Adrenal gland (tissue), 5 donors: ENCODE data around the gene HHLA2.

Source experiments
- POLR2A ChIP-seq, 2 donors: fragments of 450-650 bp; IDR thresholded peaks; one replicate each; pipeline ENCODE4 v1.6.1; 2017; ENCODE audit warnings: antibody characterized with exemption in 2 of 2, mild to moderate bottlenecking in 2 of 2, moderate library complexity in 1 of 2
- TF ChIP-seq, protein P1 (sequence below), 6 experiments: fragments of 450-650 bp in 4 of 6; fragments of 200-600 bp in 2 of 6; sonication (generic) in 1 of 6; IDR thresholded peaks; 1 replicate in 5 of 6; 2 replicates in 1 of 6; pipeline versions ENCODE4 v1.5.1 to v1.8.0; 2016 to 2021; ENCODE audit warnings: antibody characterized with exemption in 6 of 6, mild to moderate bottlenecking in 2 of 6, moderate library complexity in 1 of 6
- donor health status: DM: no; HTN: no; CAD: no.

DNA sequence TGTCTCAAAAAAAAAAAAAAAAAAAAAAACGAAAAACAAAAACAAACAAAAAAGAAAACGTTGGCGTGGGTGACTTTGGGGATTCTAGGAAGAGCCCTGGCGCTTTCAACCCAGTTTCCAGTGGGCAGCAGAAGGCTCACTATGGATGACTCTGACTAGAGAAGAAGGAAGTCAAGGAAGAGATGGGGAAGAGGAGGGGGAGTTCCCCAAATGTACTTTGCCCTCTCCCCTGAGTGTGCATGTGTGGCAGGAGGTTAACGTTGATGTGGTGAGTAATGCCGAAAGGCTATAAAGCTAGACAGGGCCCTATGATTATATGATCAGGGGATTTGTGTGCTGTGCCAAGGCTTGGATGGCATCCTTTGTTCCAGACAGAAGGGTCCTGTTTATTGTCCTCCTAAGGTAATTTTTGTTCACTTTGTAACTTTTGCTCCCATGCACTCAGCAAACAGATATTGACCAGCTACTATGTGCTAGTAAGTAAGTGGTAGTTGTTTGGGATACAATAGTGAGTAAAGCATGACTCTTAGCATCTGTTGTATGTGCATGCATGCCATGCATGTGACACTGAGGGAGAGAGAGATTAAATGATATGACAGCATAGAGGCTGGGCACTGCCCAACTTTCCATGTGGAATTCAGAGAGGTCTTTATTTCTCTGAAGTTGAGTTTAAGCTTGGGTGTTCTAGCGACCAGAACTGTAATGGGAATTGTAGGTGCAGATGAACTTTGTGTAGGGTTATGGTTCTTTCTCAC, 750 bp upstream of the HHLA2 start:
- TF ChIP-seq, protein P1, sequence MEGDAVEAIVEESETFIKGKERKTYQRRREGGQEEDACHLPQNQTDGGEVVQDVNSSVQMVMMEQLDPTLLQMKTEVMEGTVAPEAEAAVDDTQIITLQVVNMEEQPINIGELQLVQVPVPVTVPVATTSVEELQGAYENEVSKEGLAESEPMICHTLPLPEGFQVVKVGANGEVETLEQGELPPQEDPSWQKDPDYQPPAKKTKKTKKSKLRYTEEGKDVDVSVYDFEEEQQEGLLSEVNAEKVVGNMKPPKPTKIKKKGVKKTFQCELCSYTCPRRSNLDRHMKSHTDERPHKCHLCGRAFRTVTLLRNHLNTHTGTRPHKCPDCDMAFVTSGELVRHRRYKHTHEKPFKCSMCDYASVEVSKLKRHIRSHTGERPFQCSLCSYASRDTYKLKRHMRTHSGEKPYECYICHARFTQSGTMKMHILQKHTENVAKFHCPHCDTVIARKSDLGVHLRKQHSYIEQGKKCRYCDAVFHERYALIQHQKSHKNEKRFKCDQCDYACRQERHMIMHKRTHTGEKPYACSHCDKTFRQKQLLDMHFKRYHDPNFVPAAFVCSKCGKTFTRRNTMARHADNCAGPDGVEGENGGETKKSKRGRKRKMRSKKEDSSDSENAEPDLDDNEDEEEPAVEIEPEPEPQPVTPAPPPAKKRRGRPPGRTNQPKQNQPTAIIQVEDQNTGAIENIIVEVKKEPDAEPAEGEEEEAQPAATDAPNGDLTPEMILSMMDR (IDR thresholded peaks at IDR 0.05), result no peak
- no peak for TF ChIP-seq POLR2A (IDR thresholded peaks at IDR 0.05)
